ENCODE results near the gene SOX15. TPM values are rescaled to one million over a fixed set of nuclear protein-coding genes. Genes with fewer than 3 reads are reported as not detected.
"Not testable (repeated sequence)": the region's sequence is repeated elsewhere in the genome, so short reads cannot be mapped to it uniquely, and the experiment has no call there.

SOX15 gene
- total RNA-seq, 1 donor from 2014 or later = 3.4 TPM

GRCh38 chr17:7631398-7632380, 41.8 kb upstream of the SOX15 start:
- no peak for TF ChIP-seq CTCF (IDR thresholded peaks at IDR 0.05; ENCODE audit: insufficient read depth, low read length, poor library complexity, severe bottlenecking)
- peaks cover 2% of the 10 kb centered on the region for H3K27me3 ChIP-seq (ENCODE audit: control insufficient read depth, insufficient read depth, low read length)
- H3K36me3 ChIP-seq (ENCODE audit: control insufficient read depth, insufficient read depth, low read length) = no peaks in the 10 kb centered on the region
- DNase-seq (ENCODE audit: low read depth) = no peak
- no peak overlapping the region for H3K4me3 ChIP-seq (ENCODE audit: low read depth, low read length)

DNA sequence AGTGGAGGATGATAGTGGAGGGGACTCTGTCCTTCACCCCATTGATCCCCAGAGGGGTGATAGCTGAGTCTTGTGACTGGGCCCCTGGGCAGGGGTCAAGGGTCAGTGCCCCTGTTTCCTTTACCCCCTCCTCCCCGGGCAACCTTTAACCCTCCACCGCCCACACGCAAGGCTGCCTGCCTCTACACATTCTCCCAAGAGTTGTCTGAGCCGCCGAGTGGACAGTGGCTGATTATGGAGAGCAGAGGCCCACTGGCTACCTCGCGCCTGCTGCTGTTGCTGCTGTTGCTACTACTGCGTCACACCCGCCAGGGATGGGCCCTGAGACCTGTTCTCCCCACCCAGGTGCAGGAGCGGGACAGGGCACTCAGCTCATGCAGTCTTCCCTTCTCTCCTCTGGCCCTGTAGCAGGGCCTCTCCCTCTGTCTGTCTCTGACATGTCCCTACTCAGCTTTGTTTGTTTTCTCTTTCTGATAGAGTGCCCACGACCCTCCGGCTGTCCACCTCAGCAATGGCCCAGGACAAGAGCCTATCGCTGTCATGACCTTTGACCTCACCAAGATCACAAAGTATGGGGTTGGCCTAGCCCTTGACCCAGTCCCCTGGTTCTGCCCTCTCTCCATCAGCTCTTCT, 40.2 kb upstream of the SOX15 start, which contains the start of gene SHBG:
Gene SHBG, plus strand, starts transcription at position 197 of the 633 bp plus-strand sequence. Its CDS starts 38 bp downstream, at position 235.
- H3K27me3 ChIP-seq (ENCODE audit: control insufficient read depth, insufficient read depth, low read length) = peaks cover 2% of the 10 kb centered on the region
- TF ChIP-seq CTCF (IDR thresholded peaks at IDR 0.05; ENCODE audit: insufficient read depth, low read length, poor library complexity, severe bottlenecking) = no peak
- no peak within 1 kb of the TSS for H3K4me3 ChIP-seq (ENCODE audit: low read depth, low read length)
- DNase-seq (ENCODE audit: low read depth) = no peak
- no peaks in the 10 kb centered on the region for H3K36me3 ChIP-seq (ENCODE audit: control insufficient read depth, insufficient read depth, low read length)

- Histone ChIP-seq H3K4me3 (ENCODE audit: low read depth, low read length) (peak within 1 kb of the TSS; percentile 75), H3K27me3 (ENCODE audit: control insufficient read depth, insufficient read depth, low read length) (no peaks in the 10 kb centered on the region), H3K36me3 (ENCODE audit: control insufficient read depth, insufficient read depth, low read length) (no peaks in the 10 kb centered on the region)
- TF ChIP-seq CTCF (IDR thresholded peaks at IDR 0.05; ENCODE audit: insufficient read depth, low read length, poor library complexity, severe bottlenecking) = no peak
- DNase-seq (ENCODE audit: low read depth) = peak; percentile 65
Observed at GRCh38 chr17:7627250-7628121, 37.6 kb upstream of the SOX15 start, which contains the start of gene SAT2. TSS of gene SAT2 (minus strand) at chr17:7627821. CDS start at chr17:7627635, 186 bp downstream.

- H3K4me3 ChIP-seq (ENCODE audit: low read depth, low read length) = peak overlapping the region; percentile 75
- no peaks in the 10 kb centered on the region for H3K27me3 ChIP-seq (ENCODE audit: control insufficient read depth, insufficient read depth, low read length)
- no peaks in the 10 kb centered on the region for H3K36me3 ChIP-seq (ENCODE audit: control insufficient read depth, insufficient read depth, low read length)
- no peak for DNase-seq (ENCODE audit: low read depth)
- TF ChIP-seq CTCF (IDR thresholded peaks at IDR 0.05; ENCODE audit: insufficient read depth, low read length, poor library complexity, severe bottlenecking) = no peak
Observed at GRCh38 chr17:7626956-7627249, 37.0 kb upstream of the SOX15 start.

DNA sequence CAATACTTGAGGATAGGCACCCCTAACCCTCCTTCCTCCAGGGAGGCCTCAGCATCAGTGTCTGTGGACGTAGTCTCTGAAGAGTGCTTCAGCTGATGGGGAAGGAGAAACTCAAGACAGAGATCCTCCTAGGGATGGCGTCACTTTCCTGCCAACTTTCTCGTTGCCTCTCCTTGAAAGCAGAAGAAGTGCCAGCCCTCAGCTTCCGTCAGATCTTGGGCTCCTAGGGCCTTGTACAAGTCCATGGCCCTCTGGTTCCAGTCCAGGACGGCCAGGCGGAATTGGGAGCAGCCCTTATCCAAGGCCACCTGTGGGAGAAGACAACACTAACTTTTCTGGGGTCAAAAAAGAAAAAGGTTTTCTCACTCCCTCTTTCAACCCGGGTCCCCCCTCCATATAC, 36.4 kb upstream of the SOX15 start:
- no peak for DNase-seq (ENCODE audit: low read depth)
- no peak for TF ChIP-seq CTCF (IDR thresholded peaks at IDR 0.05; ENCODE audit: insufficient read depth, low read length, poor library complexity, severe bottlenecking)
- Histone ChIP-seq H3K27me3 (ENCODE audit: control insufficient read depth, insufficient read depth, low read length) (no peaks in the 10 kb centered on the region), H3K4me3 (ENCODE audit: low read depth, low read length) (no peak overlapping the region), H3K36me3 (ENCODE audit: control insufficient read depth, insufficient read depth, low read length) (no peaks in the 10 kb centered on the region)

GRCh38 chr17:7625749-7626148, 35.9 kb upstream of the SOX15 start:
- not testable (repeated sequence) for H3K4me3 ChIP-seq (ENCODE audit: low read depth, low read length); H3K27me3 ChIP-seq (ENCODE audit: control insufficient read depth, insufficient read depth, low read length); DNase-seq (ENCODE audit: low read depth); H3K36me3 ChIP-seq (ENCODE audit: control insufficient read depth, insufficient read depth, low read length)
